GM12873 (cell line): ENCODE results near the gene MLKL.

Source experiments
- CTCF ChIP-seq: IDR thresholded peaks from 2 replicates; pipeline ENCODE4 v1.5.1; 2012; ENCODE audit warnings: low read depth, mild to moderate bottlenecking, moderate library complexity, low read length, control low read depth; ENCODE audit not compliant: insufficient read depth; ENCODE audit errors: missing control alignments

Gene MLKL

GRCh38 chr16:74723256-74723655, 22.6 kb upstream of the MLKL start:
- TF ChIP-seq CTCF: no peak

GRCh38 chr16:74721716-74722115, 21.1 kb upstream of the MLKL start:
- TF ChIP-seq CTCF: no peak

- TF ChIP-seq CTCF: no peak
Observed at GRCh38 chr16:74720579-74720978, 19.9 kb upstream of the MLKL start.

DNA sequence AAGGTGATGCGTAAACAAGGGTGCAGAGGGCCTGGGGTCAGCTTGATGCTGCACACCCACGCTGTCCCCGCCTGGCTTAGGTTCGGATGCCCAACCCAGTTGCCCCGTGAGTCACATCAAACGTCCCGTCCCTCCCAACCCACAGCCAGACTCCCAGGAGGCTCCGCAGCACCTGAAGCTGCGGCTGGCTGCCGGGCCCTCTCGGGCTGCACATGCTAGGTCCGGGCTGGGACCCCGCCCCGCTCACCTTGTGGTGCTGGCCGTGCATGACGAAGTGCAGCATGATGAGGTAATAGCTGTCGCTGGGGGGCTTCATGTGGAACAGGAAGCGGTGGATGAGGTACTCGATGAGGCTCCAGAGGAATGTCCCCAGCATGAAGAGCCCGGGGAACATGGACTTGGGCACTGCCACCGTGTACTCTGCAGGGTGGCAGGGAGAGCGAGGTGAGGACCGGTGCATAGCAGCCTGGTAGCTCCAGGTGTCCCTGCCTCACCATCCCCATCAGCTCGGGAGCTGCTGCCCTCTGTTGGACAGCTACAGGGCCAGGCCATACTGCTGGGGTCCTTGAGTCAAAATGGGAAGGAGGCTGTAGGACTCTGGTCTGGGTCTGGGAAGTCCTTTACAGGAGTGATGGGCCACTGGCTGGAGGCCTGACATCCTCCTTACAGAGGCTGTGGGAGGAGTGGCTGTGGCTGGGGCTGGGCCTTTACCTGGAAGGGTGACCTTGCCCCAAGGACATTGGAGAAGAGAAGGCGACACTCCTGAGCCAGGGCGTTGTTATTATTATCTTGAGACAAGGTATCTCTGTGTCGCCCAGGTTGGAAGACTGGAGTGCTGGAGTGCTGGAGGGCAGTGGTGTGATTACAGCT, 18.3 kb upstream of the MLKL start:
- no peak for TF ChIP-seq CTCF

- TF ChIP-seq CTCF: no peak
Observed at GRCh38 chr16:74718140-74718539, 17.5 kb upstream of the MLKL start.

DNA sequence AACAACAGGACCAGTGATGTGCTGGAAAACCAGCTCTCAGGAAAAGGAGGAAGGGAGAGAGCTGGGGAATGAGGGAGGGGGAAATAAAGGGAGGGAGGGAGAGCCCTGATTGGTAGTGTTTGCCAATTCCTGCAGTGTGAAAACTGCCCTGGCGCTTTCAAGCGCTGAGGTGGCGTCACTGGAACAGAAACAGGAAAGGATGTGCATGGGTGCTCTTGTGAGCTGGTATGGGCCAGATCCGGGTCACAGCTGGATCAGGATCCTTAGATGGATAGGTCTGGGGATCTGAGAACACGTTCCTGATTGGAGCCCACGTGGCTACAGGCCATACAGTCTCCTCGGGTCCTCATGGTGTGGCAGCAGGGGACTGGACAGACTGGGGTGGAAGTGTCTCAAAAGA, 16.7 kb upstream of the MLKL start:
- no peak for TF ChIP-seq CTCF

DNA sequence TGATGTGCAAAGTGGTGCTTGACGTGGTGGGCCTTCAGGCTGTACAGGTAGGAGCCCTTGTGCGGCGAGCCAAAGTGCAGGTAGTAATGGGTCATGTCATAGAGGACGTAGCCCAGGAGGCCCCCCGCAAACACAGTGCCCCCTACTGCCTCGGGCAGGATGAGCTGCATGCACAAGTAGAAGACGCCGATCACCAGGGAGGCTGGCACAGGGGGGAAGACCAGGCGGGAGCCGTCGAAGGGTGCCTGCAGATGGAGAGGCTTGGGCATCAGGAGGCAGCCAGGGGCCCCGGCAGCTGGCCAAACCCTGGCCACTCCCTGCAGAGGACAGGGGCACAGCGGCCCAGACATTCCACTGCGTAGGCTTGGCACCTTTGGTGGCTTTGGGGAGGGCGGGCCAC, 15.7 kb upstream of the MLKL start:
- no peak for TF ChIP-seq CTCF
